Gastroesophageal sphincter (tissue), 3 donors: ENCODE measurements around the gene RANBP1.

ENCODE experiments used
- CTCF ChIP-seq, 4 experiments: fragments of 200-600 bp in 2 of 4; fragments of 450-650 bp in 2 of 4; sonication (generic) in 1 of 4; IDR thresholded peaks; one replicate each; pipeline ENCODE4 v1.5.1; 2017 to 2019; ENCODE audit warnings: antibody characterized with exemption in 4 of 4, mild to moderate bottlenecking in 2 of 4, moderate library complexity in 2 of 4
- EP300 ChIP-seq: sonication (generic); formaldehyde crosslinking; IDR thresholded peaks from one replicate; pipeline ENCODE4 v1.6.1; 2017; ENCODE audit warnings: antibody characterized with exemption, mild to moderate bottlenecking
- POLR2A ChIP-seq, 2 donors: fragments of 450-650 bp; IDR thresholded peaks; one replicate each; pipeline ENCODE4 v1.6.1; 2017; ENCODE audit warnings: antibody characterized with exemption in 2 of 2, mild to moderate bottlenecking in 2 of 2, moderate library complexity in 1 of 2
- POLR2AphosphoS5 ChIP-seq: sonication (generic); formaldehyde crosslinking; IDR thresholded peaks from one replicate; pipeline ENCODE4 v1.6.1; 2017; ENCODE audit warnings: antibody characterized with exemption

- no peak for TF ChIP-seq EP300
- TF ChIP-seq POLR2A (IDR thresholded peaks at IDR 0.05) = no peak
- no peak for TF ChIP-seq CTCF (IDR thresholded peaks at IDR 0.05)
- no peak for TF ChIP-seq POLR2AphosphoS5
These were observed 10.3 kb upstream of the RANBP1 start for GRCh38 chr22:20105456-20106204.
